AG04450 (cell line): ENCODE results near the gene BRSK2. TPM values are rescaled to one million over a fixed set of nuclear protein-coding genes. Genes with fewer than 3 reads are reported as not detected.

ENCODE experiments used
- CTCF ChIA-PET: fragments of 300-600, 350-600 bp; formaldehyde crosslinking; extraction: SDS; loops from one replicate; lab custom pipeline; 2022; ENCODE audit warnings: antibody characterized with exemption, inconsistent platforms; lab: Charles Lee
- POLR2A ChIA-PET: fragments of 350-600 bp; formaldehyde crosslinking; extraction: SDS; loops from one replicate; lab custom pipeline; 2021; ENCODE audit warnings: antibody characterized with exemption, inconsistent platforms; lab: Yijun Ruan, JAX
- DNase-seq: peaks from one replicate; pipeline ENCODE4 v3.0.0-alpha.2; 2011; ENCODE audit warnings: low read depth, low spot score
- H3K27ac ChIP-seq: one replicate; pipeline ENCODE4 v1.5.1; 2012; ENCODE audit warnings: low read depth, low read length, control low read depth
- H3K27me3 ChIP-seq: one replicate; pipeline ENCODE4 v1.6.0; 2012; ENCODE audit warnings: low read length; ENCODE audit not compliant: control insufficient read depth, insufficient read depth
- H3K4me3 ChIP-seq: 2 replicates; pipeline ENCODE4 v1.5.1; 2011; ENCODE audit warnings: mild to moderate bottlenecking, low read depth, low read length, control low read depth
- H3K9me3 ChIP-seq: 2 replicates; pipeline ENCODE4 v1.5.1; 2012; ENCODE audit warnings: low read length; ENCODE audit not compliant: control insufficient read depth, insufficient read depth
- polyA plus RNA-seq: library from polyadenylated mRNA; depleted of rRNA; stranded (reverse); fragments of >200 nt; gene quantifications from 2 replicates; pipeline ENCODE4 v1.2.3, GENCODE V29; 2011
- TF ChIP-seq, protein P1 (sequence below): IDR thresholded peaks from 2 replicates; pipeline ENCODE4 v1.5.1; 2011; ENCODE audit warnings: low read depth, low read length, control low read depth, inconsistent platforms

The BRSK2 gene
- polyA plus RNA-seq, 1 experiment, result 0.11 TPM

- POLR2A ChIA-PET, result no interaction called here
- CTCF ChIA-PET, result no interaction called here
- TF ChIP-seq, protein P1, sequence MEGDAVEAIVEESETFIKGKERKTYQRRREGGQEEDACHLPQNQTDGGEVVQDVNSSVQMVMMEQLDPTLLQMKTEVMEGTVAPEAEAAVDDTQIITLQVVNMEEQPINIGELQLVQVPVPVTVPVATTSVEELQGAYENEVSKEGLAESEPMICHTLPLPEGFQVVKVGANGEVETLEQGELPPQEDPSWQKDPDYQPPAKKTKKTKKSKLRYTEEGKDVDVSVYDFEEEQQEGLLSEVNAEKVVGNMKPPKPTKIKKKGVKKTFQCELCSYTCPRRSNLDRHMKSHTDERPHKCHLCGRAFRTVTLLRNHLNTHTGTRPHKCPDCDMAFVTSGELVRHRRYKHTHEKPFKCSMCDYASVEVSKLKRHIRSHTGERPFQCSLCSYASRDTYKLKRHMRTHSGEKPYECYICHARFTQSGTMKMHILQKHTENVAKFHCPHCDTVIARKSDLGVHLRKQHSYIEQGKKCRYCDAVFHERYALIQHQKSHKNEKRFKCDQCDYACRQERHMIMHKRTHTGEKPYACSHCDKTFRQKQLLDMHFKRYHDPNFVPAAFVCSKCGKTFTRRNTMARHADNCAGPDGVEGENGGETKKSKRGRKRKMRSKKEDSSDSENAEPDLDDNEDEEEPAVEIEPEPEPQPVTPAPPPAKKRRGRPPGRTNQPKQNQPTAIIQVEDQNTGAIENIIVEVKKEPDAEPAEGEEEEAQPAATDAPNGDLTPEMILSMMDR, result no peak
- Histone ChIP-seq H3K27me3 (no peaks in the 10 kb centered on the region), H3K27ac (no peak overlapping the region), H3K9me3 (peaks cover 5% of the 10 kb centered on the region; the same call in 1 of the 2 replicates), H3K4me3 (no peak overlapping the region)
- no peak for DNase-seq
Measured at GRCh38 chr11:1469287-1469910, 79.7 kb downstream of the BRSK2 start.

- DNase-seq, result no peak
- Histone ChIP-seq H3K4me3 (no peak overlapping the region), H3K27ac (no peak overlapping the region), H3K9me3 (no peaks in the 10 kb centered on the region; the same call in 1 of the 2 replicates), H3K27me3 (no peaks in the 10 kb centered on the region)
- TF ChIP-seq, protein P1, result no peak
- POLR2A ChIA-PET, result no interaction called here
- CTCF ChIA-PET, result no interaction called here
Measured at GRCh38 chr11:1469911-1470680, 80.4 kb downstream of the BRSK2 start.

DNA sequence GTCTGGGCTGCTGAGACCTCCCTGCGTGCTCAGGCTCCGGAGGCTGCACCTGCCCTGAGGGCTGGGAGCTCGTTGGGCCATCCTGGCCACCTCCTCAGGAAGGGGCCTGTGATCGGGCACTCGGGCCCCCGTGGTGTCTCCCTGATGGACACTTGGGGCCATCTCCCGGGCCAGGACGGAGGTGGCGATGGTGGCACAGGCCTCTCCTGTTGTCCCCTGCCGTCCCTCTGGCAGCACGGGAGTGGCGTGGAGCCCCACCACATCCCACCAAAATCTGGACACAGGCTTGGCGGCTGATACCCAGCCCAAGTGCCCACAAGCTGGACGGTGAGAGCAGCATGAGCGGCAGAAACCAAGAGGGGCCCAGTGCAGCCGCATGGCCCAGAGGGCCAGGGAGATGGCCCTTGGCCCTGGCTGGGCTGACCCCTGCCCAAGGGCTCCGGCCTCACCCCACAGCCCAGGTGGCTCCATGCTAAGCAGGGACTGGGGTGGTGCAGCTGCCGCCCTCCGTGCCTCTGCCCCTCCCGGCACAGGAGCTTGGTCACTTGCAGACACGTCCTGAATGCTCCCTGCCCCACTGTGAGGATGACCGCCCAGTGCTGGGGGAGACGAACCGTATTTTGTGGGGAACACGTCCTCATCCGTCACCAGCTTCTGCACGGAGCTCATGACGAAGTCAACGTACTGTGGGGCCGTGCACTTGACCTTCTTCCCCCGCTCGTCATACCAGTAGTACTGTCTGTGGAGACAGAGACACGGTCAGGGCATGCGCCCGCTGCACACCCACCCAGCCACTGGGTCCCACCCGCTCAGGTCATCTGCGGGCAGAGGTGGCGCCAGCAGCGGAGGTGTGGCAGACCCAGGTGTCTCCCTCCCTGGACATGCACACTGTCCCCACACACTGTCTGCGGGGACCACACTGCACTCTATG, 81.2 kb downstream of the BRSK2 start:
- no peak for DNase-seq
- Histone ChIP-seq H3K4me3 (no peak overlapping the region), H3K27ac (no peak overlapping the region), H3K9me3 (no peaks in the 10 kb centered on the region; the same call in 1 of the 2 replicates), H3K27me3 (no peaks in the 10 kb centered on the region)
- TF ChIP-seq, protein P1, result no peak
- ChIA-PET CTCF (no interaction called here), POLR2A (no interaction called here)

GRCh38 chr11:1471736-1472135, 82.0 kb downstream of the BRSK2 start:
- H3K27me3 ChIP-seq, result no peaks in the 10 kb centered on the region
- TF ChIP-seq, protein P1, result no peak
- DNase-seq, result no peak
- POLR2A ChIA-PET, result no interaction called here
- H3K27ac ChIP-seq, result no peak overlapping the region
- no peaks in the 10 kb centered on the region; the same call in 1 of the 2 replicates for H3K9me3 ChIP-seq
- CTCF ChIA-PET, result no interaction called here
- H3K4me3 ChIP-seq, result no peak overlapping the region
